Activated CD8-positive, alpha-beta T cell treated with anti-CD3 and anti-CD28 coated beads, Interleukin-2, amount 10 ng/mL, durations not matched to agents 7 days and 5 days (primary cell): ENCODE results near the gene KRT81. TPM values are rescaled to one million over a fixed set of nuclear protein-coding genes. Genes with fewer than 3 reads are reported as not detected.

Experiments used
- ATAC-seq: fragments of 150-1000 bp; cut with Tn5 transposase; one replicate; pipeline ENCODE4 v1.10.0; 2021; ENCODE audit warnings: moderate library complexity
- CTCF ChIA-PET: fragments of 350-600 bp; sonication (Branson Sonifier 250); formaldehyde crosslinking; loops from one replicate; lab custom pipeline; 2021; ENCODE audit warnings: antibody characterized with exemption; lab: Charles Lee
- POLR2A ChIA-PET: fragments of 350-600 bp; sonication (Branson Sonifier 250); formaldehyde crosslinking; loops from one replicate; lab custom pipeline; 2021; ENCODE audit warnings: antibody characterized with exemption; lab: Charles Lee
- DNase-seq: peaks from one replicate; pipeline ENCODE4 v3.0.0-alpha.2; 2020
- H3K27ac Mint-ChIP-seq: one replicate; pipeline ENCODE4 v1.8.0; 2021; ENCODE audit warnings: mild to moderate bottlenecking, mixed read lengths
- H3K27me3 Mint-ChIP-seq: one replicate; pipeline ENCODE4 v1.8.0; 2021; ENCODE audit warnings: low read depth, mixed read lengths
- H3K36me3 Mint-ChIP-seq: one replicate; pipeline ENCODE4 v1.8.0; 2021; ENCODE audit warnings: low read depth, mixed read lengths
- H3K4me1 Mint-ChIP-seq: one replicate; pipeline ENCODE4 v1.8.0; 2021; ENCODE audit warnings: low read depth, mixed read lengths
- H3K4me3 Mint-ChIP-seq: one replicate; pipeline ENCODE4 v1.8.0; 2021; ENCODE audit warnings: mild to moderate bottlenecking, mixed read lengths
- H3K9me3 Mint-ChIP-seq: one replicate; pipeline ENCODE4 v1.8.0; 2022; ENCODE audit warnings: mixed read lengths; ENCODE audit not compliant: insufficient read depth
- total RNA-seq, 2 experiments: library from RNA; stranded (reverse); gene quantifications; one replicate each; pipeline ENCODE4 v1.2.3, GENCODE V29; 2021

Gene KRT81
- under 1 TPM; 0.29 to 0.42 TPM for total RNA-seq

DNA sequence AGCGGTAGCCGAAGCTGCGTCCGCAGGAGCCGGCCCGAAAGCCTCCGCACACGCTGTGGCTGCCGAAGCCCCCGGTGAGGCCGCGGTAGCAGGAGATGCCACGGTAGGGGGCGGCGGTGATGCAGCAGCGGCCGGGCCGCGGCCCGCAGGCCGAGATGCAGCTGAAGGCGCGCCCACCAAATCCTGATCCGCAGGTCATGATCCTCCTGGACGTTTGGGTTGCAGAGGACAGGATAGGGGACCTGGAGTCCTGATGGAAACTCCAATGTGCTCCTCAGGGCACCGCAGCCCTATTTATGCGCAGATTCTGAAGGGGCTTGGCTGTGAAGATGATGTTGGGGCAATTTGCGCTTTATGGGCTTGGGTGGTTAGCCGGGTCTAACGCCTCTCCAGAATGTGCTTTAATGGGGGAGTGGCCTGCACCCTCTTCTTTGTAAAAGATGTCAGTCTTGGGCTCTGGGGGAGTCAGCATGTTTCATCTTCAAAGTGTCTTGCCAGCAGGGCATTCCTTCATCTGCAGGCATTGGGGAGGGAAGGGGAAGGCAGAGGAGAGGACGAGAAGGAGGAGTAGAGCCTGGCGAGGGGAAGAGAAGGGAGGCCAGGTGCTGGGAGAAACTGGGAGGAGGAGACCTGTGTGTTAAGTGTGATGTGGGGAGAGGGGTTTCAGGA lies at the start of gene KRT81:
Gene KRT81 (minus strand): TSS at position 268 of the 669 bp plus-strand sequence. CDS start 69 bp downstream, at position 199.
- ChIA-PET POLR2A (no interaction called here), CTCF (interaction anchor here (4.5 kb wide), 1 partner anchor 12 kb away, joined by 35 read pairs; no protein-coding TSS in a partner anchor)
- no peak within 1 kb of the TSS for H3K27ac Mint-ChIP-seq

DNA sequence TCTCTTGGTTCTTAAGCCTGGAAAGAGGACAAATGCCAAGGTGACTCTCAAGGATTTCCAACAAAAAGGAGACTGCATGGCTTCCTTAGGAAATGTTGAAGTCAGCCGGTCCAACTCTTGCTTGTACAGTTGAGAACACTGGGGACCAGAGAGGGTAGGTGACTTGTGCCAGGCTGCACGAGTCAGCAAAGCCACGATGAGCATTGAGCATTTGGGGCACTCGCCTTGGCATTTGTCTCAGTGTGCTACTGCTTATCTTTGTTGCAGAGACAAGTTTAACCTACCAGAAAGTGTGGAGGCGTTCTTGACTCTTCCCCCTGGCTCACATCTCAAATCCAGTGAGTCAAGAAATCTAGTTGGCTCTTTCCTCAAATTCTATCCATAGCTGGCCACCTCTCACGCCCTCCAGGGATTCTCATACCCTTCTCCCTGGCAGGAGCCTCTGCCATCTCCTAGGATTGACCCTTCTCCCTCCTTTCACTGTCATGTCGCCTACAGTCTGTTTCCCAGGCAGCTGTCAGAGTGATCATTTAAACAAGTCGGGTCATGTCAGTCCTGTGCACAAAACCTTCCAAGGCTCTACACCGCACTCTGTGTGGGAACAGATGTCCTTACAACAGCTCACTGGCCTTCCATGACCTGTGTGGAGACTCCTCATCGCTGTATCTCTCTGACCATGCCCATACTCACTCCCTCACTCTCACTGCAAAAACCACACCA lies 47.1 kb upstream of the KRT81 start:
- POLR2A ChIA-PET: no interaction called here
- Mint-ChIP-seq H3K27me3 (peaks cover 20% of the 10 kb centered on the region), H3K27ac (no peak overlapping the region), H3K36me3 (no peaks in the 10 kb centered on the region), H3K4me1 (no peaks in the 10 kb centered on the region), H3K9me3 (no peaks in the 10 kb centered on the region), H3K4me3 (no peak overlapping the region)
- no peak for DNase-seq
- CTCF ChIA-PET: interaction anchor here (0.8 to 4.1 kb wide), 5 partner anchors 10 to 181 kb away, joined by 3 to 15 read pairs (median 3); no protein-coding TSS in a partner anchor
- ATAC-seq: no peak

More for the DNA sequence above, at the start of gene KRT81:
- Mint-ChIP-seq H3K4me3 (no peak within 1 kb of the TSS), H3K4me1 (peaks cover 41% of the 10 kb centered on the region), H3K27me3 (peaks cover 34% of the 10 kb centered on the region), H3K36me3 (no peaks in the 10 kb centered on the region), H3K9me3 (no peaks in the 10 kb centered on the region)
- no peak for ATAC-seq
- no peak for DNase-seq

DNA sequence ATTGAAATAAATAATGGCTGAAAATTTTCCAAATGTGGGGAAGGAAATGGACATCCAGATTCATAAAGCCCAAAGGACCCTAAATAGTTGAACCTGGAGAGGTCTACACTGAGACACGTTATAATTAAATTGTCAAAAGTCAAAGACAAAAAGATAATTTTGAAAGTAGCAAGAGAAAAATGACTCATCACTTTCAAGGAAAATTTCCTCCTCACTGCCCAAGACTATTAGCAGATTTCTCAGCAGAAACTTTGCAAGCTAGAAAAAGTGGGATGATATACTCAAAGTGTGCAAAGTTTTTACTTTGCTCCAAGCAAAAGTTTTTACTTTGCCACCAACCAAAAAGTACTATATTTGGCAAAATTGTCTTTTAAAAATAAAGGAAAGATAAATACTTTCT lies 45.7 kb upstream of the KRT81 start:
- H3K36me3 Mint-ChIP-seq: no peaks in the 10 kb centered on the region
- no peak overlapping the region for H3K27ac Mint-ChIP-seq
- ChIA-PET POLR2A (no interaction called here), CTCF (interaction anchor here (0.6 to 4.1 kb wide), 6 partner anchors 9 to 58 kb away, joined by 3 to 15 read pairs (median 3); no protein-coding TSS in a partner anchor)
- DNase-seq (no peak), ATAC-seq (no peak)
- H3K4me3 Mint-ChIP-seq: no peak overlapping the region
- H3K4me1 Mint-ChIP-seq: no peaks in the 10 kb centered on the region
- H3K9me3 Mint-ChIP-seq: no peaks in the 10 kb centered on the region
- H3K27me3 Mint-ChIP-seq: peaks cover 22% of the 10 kb centered on the region

DNA sequence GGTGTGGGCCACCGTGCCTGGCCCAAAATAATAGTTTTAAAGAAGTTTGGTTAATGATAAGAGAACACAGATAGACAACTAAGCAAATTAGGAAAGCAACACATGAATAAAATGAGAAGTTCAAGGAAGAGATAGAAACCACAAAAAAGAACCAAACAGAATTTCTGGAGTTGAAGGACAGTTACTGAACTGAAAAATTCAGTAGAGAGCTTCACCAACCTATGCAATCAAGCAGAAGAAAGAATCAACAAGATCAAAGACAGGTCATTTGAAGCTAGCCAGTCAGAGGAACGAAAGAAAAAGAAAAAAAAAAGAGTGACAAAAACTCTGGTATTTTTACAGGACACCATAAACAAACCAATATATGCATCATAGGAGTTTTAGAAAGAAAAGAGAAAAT lies 45.3 kb upstream of the KRT81 start:
- H3K4me1 Mint-ChIP-seq: no peaks in the 10 kb centered on the region
- ATAC-seq (no peak), DNase-seq (no peak)
- H3K36me3 Mint-ChIP-seq: no peaks in the 10 kb centered on the region
- no peak overlapping the region for H3K27ac Mint-ChIP-seq
- POLR2A ChIA-PET: no interaction called here
- H3K9me3 Mint-ChIP-seq: no peaks in the 10 kb centered on the region
- CTCF ChIA-PET: interaction anchor here (0.9 to 4.1 kb wide), 4 partner anchors 8 to 36 kb away, joined by 3 to 15 read pairs (median 3); no protein-coding TSS in a partner anchor
- peaks cover 25% of the 10 kb centered on the region for H3K27me3 Mint-ChIP-seq
- H3K4me3 Mint-ChIP-seq: no peak overlapping the region

DNA sequence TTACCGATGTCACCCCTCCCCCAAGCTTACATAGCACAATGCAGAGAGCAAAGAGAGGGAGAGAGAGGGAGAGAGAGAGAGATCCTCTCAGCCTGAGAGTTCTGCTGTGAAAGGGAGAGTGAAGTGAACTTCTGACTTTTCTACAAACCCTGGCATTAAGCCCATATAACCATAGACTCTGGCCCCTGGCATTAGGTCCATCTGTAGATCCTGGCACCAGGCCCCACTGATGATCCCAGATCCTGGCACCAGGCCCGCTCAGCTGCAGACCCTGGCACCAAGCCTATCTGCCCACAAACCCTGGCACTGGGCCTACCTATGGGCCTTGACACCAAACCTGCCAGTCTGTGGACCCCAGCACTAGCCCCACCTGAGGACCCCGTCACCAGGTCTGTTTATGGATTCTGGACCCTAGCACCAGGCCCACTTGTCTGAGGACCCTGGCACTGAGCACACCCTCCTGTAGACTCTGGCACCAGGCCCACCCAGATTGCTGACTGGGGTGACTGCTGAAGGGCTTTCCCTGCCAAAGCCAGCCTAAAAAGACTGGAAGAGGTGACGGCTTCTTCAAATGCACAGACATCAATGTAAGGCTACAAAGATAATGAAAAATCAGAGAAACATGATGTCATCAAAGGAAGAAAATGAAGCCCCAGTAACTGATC lies 44.4 kb upstream of the KRT81 start:
- no peak overlapping the region for H3K27ac Mint-ChIP-seq
- CTCF ChIA-PET: interaction anchor here (4.1 kb wide), 1 partner anchor 7 kb away, joined by 15 read pairs; no protein-coding TSS in a partner anchor
- no peaks in the 10 kb centered on the region for H3K4me1 Mint-ChIP-seq
- H3K4me3 Mint-ChIP-seq: no peak overlapping the region
- no peaks in the 10 kb centered on the region for H3K36me3 Mint-ChIP-seq
- H3K27me3 Mint-ChIP-seq: peaks cover 28% of the 10 kb centered on the region
- POLR2A ChIA-PET: no interaction called here
- no peak for DNase-seq
- ATAC-seq: no peak
- no peaks in the 10 kb centered on the region for H3K9me3 Mint-ChIP-seq

DNA sequence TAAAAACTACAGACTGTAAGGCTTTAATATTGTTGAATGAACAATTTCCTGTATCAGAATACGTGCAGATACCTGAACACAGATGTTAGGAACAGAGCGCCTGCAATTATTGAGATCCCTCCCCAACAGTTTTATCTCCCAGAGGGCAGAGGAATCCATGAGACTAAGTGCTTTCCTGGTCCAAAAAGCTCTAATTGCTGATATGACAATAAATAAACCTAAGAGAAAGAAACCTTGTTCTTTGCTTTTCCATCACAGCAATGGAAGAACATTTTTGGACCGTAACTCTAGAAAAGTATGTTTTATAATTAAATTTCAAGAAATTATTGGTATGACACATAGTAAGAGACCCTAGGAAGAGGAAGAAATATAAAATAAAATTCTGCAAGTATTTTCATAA lies 42.9 kb upstream of the KRT81 start:
- Mint-ChIP-seq H3K36me3 (no peaks in the 10 kb centered on the region), H3K4me1 (no peaks in the 10 kb centered on the region), H3K9me3 (no peaks in the 10 kb centered on the region), H3K27ac (no peak overlapping the region), H3K27me3 (peaks cover 30% of the 10 kb centered on the region), H3K4me3 (no peak overlapping the region)
- ATAC-seq (no peak), DNase-seq (no peak)
- ChIA-PET CTCF (no interaction called here), POLR2A (no interaction called here)

DNA sequence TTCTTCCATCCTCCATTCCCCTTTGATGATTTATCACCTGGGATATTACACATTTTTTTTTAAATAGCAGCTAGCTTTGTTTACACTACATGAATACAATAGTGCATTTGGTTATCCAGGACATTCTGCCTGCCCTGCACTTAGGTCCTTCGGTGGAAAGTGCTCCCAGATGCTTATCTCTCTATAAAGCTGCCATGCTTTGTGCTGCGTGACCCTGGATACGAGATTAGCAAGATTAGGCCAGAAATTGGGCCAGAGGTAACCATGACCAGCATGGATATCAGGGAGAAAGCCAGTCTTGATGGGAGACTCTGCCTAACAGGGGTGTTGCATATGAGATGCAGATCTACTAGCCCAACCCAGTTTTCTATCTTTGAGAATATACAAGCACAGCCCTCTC lies 42.0 kb upstream of the KRT81 start:
- Mint-ChIP-seq H3K36me3 (no peaks in the 10 kb centered on the region), H3K4me3 (no peak overlapping the region), H3K4me1 (peaks cover 3% of the 10 kb centered on the region), H3K27ac (no peak overlapping the region), H3K9me3 (no peaks in the 10 kb centered on the region), H3K27me3 (peaks cover 24% of the 10 kb centered on the region)
- POLR2A ChIA-PET: no interaction called here
- CTCF ChIA-PET: no interaction called here
- ATAC-seq (no peak), DNase-seq (no peak)

DNA sequence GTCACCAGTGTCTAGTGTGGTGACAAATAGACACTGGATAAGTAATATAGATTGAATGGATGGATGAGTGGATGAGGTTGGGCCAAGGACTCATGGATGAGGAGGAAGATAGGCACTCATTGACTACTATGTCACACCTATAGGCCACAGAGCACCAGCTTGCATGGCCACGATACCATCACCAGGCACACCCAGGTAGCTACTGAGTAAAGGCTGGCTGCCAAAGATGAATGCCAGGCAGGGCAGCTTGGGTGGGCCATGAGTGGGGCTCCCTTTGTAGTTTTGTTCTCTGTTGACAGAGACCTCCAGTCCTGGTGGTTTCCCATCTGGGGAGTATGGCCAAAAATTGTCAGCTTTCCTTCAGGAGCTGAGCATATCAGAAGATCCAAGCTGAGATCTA lies 41.0 kb upstream of the KRT81 start:
- ATAC-seq (no peak), DNase-seq (no peak)
- Mint-ChIP-seq H3K9me3 (no peaks in the 10 kb centered on the region), H3K4me1 (peaks cover 10% of the 10 kb centered on the region), H3K36me3 (no peaks in the 10 kb centered on the region), H3K4me3 (no peak overlapping the region), H3K27me3 (peaks cover 22% of the 10 kb centered on the region), H3K27ac (no peak overlapping the region)
- ChIA-PET POLR2A (no interaction called here), CTCF (no interaction called here)

DNA sequence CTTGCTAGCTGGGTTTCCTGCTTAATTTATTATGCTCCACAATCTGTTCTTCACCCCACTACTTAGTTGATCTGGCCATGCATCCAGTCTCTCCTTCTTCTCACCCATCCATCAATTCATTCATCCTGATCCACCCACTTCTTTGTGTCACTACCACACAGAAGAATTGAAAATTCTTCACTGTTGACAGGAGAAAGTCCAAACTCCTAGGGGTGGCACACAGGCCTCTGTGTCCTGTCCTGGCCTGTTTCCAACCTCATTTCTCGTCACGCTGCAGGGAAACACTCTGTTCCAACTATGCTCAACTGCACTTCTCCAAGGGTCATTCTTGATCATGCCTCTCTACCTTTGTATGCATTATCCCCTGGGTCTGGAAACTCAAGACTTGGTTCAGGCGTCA lies 40.5 kb upstream of the KRT81 start:
- DNase-seq: no peak
- Mint-ChIP-seq H3K4me1 (peaks cover 15% of the 10 kb centered on the region), H3K36me3 (no peaks in the 10 kb centered on the region), H3K4me3 (no peak overlapping the region), H3K27me3 (peaks cover 22% of the 10 kb centered on the region), H3K9me3 (no peaks in the 10 kb centered on the region), H3K27ac (no peak overlapping the region)
- POLR2A ChIA-PET: no interaction called here
- no peak for ATAC-seq
- CTCF ChIA-PET: interaction anchor here (1.2 kb wide), 1 partner anchor 23 kb away, joined by 3 read pairs; no protein-coding TSS in a partner anchor

DNA sequence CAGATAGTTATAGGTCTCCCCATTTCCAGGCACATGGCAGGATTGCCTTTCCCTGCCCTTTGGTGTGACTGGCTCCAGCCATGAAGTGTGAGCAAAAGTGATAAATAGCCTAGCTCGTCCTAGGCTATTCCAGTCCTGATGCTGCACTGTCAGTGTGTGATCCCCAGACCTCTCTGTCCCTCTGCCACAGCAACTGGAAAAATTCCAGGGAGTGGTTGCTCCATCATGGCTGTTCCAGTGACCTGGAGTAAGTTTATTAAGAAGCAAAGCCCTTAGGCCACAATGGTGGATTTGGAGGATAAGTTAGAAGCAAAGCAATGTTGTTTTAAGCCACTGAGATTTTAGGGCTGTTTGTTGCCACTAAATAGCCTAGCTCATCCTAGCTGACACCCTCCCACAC lies 39.7 kb upstream of the KRT81 start:
- peaks cover 21% of the 10 kb centered on the region for H3K27me3 Mint-ChIP-seq
- no peak for ATAC-seq
- DNase-seq: no peak
- no peak overlapping the region for H3K4me3 Mint-ChIP-seq
- no peaks in the 10 kb centered on the region for H3K9me3 Mint-ChIP-seq
- no peak overlapping the region for H3K27ac Mint-ChIP-seq
- CTCF ChIA-PET: interaction anchor here (1.2 to 2.1 kb wide), 3 partner anchors 23 to 549 kb away, joined by 3 to 6 read pairs (median 4); no protein-coding TSS in a partner anchor
- POLR2A ChIA-PET: no interaction called here
- peaks cover 16% of the 10 kb centered on the region for H3K4me1 Mint-ChIP-seq
- H3K36me3 Mint-ChIP-seq: no peaks in the 10 kb centered on the region

DNA sequence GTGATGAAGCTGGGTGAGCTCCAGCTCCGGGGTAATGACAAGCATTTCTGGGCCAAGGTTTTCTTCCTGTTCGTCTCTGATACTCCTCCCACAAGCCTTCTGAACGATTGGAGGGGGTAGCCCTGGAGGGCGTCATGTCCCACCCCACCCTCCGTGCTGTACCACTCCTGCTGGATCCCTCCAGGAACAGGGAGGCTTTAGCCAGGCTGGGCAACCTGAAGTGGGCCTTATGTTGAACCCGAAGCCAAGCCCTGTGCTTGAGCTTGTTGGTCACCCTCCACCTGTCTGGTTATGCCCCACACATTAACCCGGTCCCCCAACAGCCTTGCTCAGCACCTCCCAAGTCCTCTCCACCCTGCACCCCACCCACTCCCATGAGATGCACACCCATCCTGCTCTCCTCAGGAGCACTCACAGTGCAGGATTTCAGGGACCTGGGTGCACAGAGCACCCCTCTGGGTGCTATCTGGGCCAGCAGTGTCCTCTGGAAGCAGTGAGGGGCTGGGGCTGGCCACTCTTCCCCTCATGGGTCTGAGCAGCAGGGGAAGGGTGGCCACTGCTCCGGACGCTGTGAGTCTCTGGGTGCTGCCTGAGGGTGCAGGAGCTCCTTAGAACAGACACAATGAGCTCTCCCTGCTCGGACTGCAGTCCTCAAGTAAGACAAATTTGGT lies 36.6 kb upstream of the KRT81 start:
- peaks cover 23% of the 10 kb centered on the region for H3K27me3 Mint-ChIP-seq
- no peaks in the 10 kb centered on the region for H3K9me3 Mint-ChIP-seq
- POLR2A ChIA-PET: interaction anchor here (1.3 kb wide), 1 partner anchor 9 kb away, joined by 3 read pairs; no protein-coding TSS in a partner anchor
- no peak overlapping the region for H3K27ac Mint-ChIP-seq
- peaks cover 16% of the 10 kb centered on the region for H3K4me1 Mint-ChIP-seq
- CTCF ChIA-PET: interaction anchor here (0.6 to 7.3 kb wide), 32 partner anchors 9 to 553 kb away, joined by 3 to 50 read pairs (median 4); no protein-coding TSS in a partner anchor
- DNase-seq: no peak
- no peak for ATAC-seq
- no peaks in the 10 kb centered on the region for H3K36me3 Mint-ChIP-seq
- no peak overlapping the region for H3K4me3 Mint-ChIP-seq
